ENCODE results near the gene TMC2. TPM values are rescaled to one million over a fixed set of nuclear protein-coding genes. Genes with fewer than 3 reads are reported as not detected.

TMC2 gene
- polyA plus RNA-seq, 1 experiment = not detected

GRCh38 chr20:2633381-2633780, 97.0 kb downstream of the TMC2 start:
- no peak overlapping the region for H3K4me3 ChIP-seq (ENCODE audit: low read depth, low read length)
- CTCF ChIA-PET = interaction anchor here (1.6 kb wide), 1 partner anchor 13 kb away, joined by 5 read pairs; no protein-coding TSS in a partner anchor
- H3K36me3 ChIP-seq (ENCODE audit: control insufficient read depth, insufficient read depth, low read length) = no peaks in the 10 kb centered on the region
- POLR2A ChIA-PET = no interaction called here
- DNase-seq (ENCODE audit: low read depth) = no peak
- peaks cover 8% of the 10 kb centered on the region for H3K27me3 ChIP-seq (ENCODE audit: control insufficient read depth, insufficient read depth, low read length)
- TF ChIP-seq CTCF (IDR thresholded peaks at IDR 0.05; ENCODE audit: insufficient read depth, low read depth, low read length) = no peak

GRCh38 chr20:2637246-2637645, 100.9 kb downstream of the TMC2 start:
- no peak overlapping the region for H3K4me3 ChIP-seq (ENCODE audit: low read depth, low read length)
- H3K27me3 ChIP-seq (ENCODE audit: control insufficient read depth, insufficient read depth, low read length) = peaks cover 8% of the 10 kb centered on the region
- no peaks in the 10 kb centered on the region for H3K36me3 ChIP-seq (ENCODE audit: control insufficient read depth, insufficient read depth, low read length)
- no peak for DNase-seq (ENCODE audit: low read depth)
- POLR2A ChIA-PET = no interaction called here
- no peak for TF ChIP-seq CTCF (IDR thresholded peaks at IDR 0.05; ENCODE audit: insufficient read depth, low read depth, low read length)
- CTCF ChIA-PET = interaction anchor here (1.2 to 2.3 kb wide), 3 partner anchors 9 to 115 kb away, joined by 3 to 15 read pairs (median 3); no protein-coding TSS in a partner anchor

- Histone ChIP-seq H3K4me3 (ENCODE audit: low read depth, low read length) (no peak overlapping the region), H3K27me3 (ENCODE audit: control insufficient read depth, insufficient read depth, low read length) (no peaks in the 10 kb centered on the region), H3K36me3 (ENCODE audit: control insufficient read depth, insufficient read depth, low read length) (no peaks in the 10 kb centered on the region)
- ChIA-PET CTCF (no interaction called here), POLR2A (no interaction called here)
- no peak for DNase-seq (ENCODE audit: low read depth)
- no peak for TF ChIP-seq CTCF (IDR thresholded peaks at IDR 0.05; ENCODE audit: insufficient read depth, low read depth, low read length)
These were observed 103.9 kb downstream of the TMC2 start for GRCh38 chr20:2640260-2640659.

DNA sequence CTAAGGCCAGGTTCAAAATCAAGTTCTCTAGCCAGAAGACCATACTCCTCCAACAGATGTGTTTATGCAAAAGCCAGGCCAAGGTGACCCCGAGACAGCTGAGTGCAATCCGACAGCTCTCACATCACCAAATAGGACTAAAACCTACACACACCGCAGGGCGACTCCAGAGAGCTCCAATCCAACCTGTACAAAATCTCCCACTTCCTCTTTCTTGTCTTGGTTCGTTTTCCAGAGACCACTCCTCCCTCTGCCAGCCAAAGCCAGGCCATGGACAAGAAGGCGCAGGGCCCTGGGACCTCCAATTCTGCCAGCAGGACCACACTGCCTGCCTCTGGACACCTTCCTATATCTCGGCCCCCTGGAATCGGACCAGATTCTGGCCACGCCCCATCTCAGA, 104.5 kb downstream of the TMC2 start:
- TF ChIP-seq CTCF (IDR thresholded peaks at IDR 0.05; ENCODE audit: insufficient read depth, low read depth, low read length) = no peak
- no peak for DNase-seq (ENCODE audit: low read depth)
- no peaks in the 10 kb centered on the region for H3K27me3 ChIP-seq (ENCODE audit: control insufficient read depth, insufficient read depth, low read length)
- POLR2A ChIA-PET = no interaction called here
- no peaks in the 10 kb centered on the region for H3K36me3 ChIP-seq (ENCODE audit: control insufficient read depth, insufficient read depth, low read length)
- no peak overlapping the region for H3K4me3 ChIP-seq (ENCODE audit: low read depth, low read length)
- CTCF ChIA-PET = no interaction called here

DNA sequence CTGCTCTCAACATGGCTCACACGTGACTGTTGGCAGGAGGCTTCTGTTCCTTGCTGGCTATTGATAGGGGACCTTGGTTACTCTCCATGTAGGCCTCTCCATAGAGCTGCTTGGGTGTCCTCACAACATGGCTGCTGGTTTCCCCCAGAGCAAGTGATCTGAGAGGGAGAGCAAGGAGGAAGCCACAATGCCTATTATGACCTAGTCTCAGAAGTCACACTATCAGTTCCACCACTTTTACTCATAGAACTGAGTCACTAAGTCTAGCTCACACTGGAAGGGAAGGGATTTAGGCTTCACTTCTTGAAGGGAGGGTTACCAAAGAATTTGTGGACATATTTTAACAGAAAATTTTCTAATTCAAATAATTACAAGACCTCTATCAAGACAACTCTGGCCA, 107.3 kb downstream of the TMC2 start:
- no peak overlapping the region for H3K4me3 ChIP-seq (ENCODE audit: low read depth, low read length)
- H3K36me3 ChIP-seq (ENCODE audit: control insufficient read depth, insufficient read depth, low read length) = no peaks in the 10 kb centered on the region
- DNase-seq (ENCODE audit: low read depth) = no peak
- POLR2A ChIA-PET = no interaction called here
- CTCF ChIA-PET = interaction anchor here (0.7 to 1.9 kb wide), 3 partner anchors 109 to 122 kb away, joined by 3 to 7 read pairs (median 5); no protein-coding TSS in a partner anchor
- no peak for TF ChIP-seq CTCF (IDR thresholded peaks at IDR 0.05; ENCODE audit: insufficient read depth, low read depth, low read length)
- no peaks in the 10 kb centered on the region for H3K27me3 ChIP-seq (ENCODE audit: control insufficient read depth, insufficient read depth, low read length)

All from BJ (cell line).